Activated naive CD4-positive, alpha-beta T cell treated with anti-CD3 and anti-CD28 coated beads, Interleukin-2, amount 50 U/mL, for 16 hours (primary cell): ENCODE measurements around the gene LPCAT1.
"Not testable (repeated sequence)": the region's sequence is repeated elsewhere in the genome, so short reads cannot be mapped to it uniquely, and the experiment has no call there.

ENCODE experiments used
- DNase-seq: peaks from one replicate; pipeline ENCODE4 v3.0.0-alpha.2; 2020

LPCAT1 gene

GRCh38 chr5:1523793-1524480 is at the start of gene LPCAT1:
LPCAT1 (minus strand) TSS chr5:1523960; CDS start chr5:1523844, 116 bp downstream.
- DNase-seq = peak; percentile 77

DNA sequence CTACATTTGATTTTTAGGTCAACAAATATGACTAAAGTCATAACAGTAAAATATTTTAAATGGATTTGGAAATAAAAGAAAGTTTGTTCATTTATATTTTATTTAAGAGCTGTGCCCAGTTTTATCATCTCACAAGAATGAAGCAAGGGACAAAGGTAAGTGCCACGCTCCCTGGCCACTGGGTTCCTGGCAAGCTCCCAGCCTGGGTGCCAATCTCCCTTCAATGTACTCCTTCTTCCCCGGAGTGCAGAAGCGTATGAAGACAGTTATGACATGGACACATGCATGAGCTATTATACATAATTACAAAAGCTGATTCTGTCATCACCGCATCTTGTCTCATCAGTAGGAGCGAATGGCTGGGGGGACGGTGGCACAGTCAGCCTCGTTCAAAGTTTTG is 48.1 kb upstream of the LPCAT1 start:
- not testable (repeated sequence) for DNase-seq

DNA sequence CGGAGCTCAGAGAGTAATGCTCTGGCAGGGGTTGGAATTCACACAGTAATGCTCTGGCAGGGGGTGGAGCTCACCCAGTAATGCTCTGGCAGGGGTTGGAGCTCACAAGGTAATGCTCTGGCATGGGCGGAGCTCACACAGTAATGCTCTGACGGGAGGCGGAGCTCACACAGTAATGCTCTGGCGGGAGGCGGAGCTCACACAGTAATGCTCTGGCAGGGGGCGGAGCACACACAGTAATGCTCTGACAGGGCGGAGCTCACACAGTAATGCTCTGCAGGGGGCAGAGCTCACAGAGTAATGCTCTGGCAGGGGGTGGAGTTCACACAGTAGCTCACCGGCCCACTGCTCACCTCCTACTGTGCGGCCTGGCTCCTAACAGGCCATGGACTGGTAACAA is 47.2 kb upstream of the LPCAT1 start:
- no peak for DNase-seq

GRCh38 chr5:1568201-1568979 is 44.6 kb upstream of the LPCAT1 start:
- no peak for DNase-seq

GRCh38 chr5:1567527-1568200 is 43.9 kb upstream of the LPCAT1 start:
- not testable (repeated sequence) for DNase-seq

DNA sequence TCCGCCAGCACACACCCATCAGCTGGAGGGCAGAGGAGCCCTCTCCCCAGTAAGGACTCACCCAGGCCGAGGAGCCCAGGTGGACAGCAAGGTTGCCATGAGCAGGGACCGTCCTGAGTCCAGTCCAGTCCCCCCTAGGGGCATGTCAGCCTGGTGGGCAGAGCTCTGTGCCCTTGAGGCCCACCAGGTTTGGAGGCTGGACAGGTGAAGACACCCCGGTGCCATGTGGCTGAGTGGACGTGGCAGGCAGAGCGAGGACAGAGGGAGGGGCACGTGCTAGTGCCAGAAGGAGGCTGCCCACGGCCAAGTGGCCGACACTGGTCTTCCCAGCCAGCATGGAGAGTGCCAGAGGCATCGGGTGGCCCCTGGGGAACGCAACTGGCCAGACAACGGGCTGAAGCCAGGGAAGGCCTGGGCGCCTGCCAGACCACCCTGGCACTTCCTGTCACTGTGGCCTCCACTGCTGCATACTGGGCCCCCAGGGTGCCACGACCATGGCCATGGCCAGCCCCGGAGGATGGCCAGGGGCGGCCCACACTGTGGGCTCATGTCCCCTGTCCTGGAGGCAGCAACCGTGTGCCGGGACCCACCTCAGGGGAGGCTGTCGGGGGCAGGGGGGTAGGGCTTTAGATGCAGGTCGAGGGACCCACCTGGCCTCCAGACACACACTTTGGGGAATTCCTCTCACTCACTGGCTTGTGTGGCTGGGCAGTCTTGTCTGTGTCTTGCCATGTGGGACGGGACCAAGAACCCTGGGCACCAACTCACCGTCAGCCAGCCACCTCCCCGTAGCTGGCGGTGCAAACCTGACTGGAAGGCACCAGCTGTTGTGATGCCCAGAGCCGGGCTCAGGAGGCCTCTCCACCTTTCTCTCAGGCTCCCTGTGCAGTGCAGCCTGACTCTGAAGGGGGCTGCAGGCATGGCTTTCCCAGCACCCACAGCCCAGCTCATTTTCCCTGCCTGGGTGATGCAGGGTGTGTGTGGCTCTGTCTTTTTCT is 42.3 kb upstream of the LPCAT1 start:
- DNase-seq = no peak

- DNase-seq = no peak
Observed at GRCh38 chr5:1564824-1565736, 41.3 kb upstream of the LPCAT1 start.

- DNase-seq = no peak
Observed at GRCh38 chr5:1564182-1564748, 40.5 kb upstream of the LPCAT1 start.

DNA sequence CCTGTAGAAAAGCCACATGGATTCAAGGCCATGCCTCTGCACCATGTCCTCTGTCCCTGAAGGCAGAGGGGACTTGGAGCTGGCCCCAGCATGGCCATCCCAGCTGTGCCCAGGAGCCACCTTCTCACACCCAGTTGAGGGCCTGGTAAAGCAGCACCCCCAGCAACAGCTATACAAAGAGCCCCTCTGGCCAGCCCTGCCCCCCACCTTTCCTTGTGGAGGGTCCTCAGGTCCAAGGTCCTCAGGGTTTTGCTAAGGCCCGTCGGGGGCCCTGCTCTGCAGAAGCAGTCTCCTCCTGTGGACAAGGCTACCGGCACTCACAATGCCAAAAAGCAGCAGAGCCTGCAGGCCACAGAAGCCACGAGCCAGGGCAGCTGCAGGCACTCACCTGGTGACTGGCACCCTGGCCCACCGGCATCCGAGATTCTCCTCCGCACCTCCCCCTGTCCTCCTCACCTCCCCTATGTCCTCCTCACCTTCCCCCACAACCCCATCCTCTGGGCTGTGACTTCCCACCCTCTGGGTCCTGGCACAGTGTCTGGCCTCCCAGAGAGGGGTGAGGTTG is 39.9 kb upstream of the LPCAT1 start:
- no peak for DNase-seq

- DNase-seq = no peak
Observed at GRCh38 chr5:1563051-1563461, 39.3 kb upstream of the LPCAT1 start.

GRCh38 chr5:1562599-1562998 is 38.8 kb upstream of the LPCAT1 start:
- DNase-seq = no peak

- no peak for DNase-seq
Observed at GRCh38 chr5:1561402-1561929, 37.7 kb upstream of the LPCAT1 start.

DNA sequence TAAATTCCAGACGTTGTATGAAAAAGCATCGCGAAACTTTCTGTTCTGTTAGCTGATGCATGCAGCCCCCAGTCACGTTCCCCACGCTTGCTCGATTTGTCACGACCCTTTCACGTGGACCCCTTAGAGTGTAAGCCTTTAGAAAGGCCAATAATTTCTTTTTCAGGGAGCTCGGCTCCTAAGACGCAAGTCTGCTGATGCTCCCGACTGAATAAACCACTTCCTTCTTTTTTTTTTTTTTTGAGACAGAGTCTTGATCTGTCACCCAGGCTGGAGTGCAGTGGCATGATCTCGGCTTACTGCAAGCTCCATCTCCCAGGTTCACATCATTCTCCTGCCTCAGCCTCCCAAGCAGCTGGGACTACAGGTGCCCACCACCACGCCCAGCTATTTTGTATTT is 36.7 kb upstream of the LPCAT1 start:
- DNase-seq = not testable (repeated sequence)

DNA sequence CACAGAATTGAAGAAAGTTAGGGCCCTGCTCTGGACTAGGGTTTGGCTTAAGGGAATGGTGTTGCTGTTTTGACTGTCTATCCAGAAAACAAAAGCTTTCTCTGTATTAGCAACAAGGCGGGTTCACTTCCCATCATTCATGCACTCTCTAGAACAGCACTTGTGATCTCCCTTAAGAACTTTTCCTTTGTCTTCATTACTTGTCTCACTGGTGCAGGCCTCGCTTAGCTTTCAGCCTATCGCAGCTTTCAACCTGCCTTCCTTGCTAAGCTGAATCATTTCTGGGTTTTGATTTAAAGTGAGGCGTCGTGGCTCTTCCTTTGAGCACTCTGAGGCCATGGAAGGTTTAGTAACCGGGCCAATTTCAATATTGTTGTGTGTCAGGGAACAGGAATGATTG is 35.2 kb upstream of the LPCAT1 start:
- no peak for DNase-seq

- no peak for DNase-seq
Observed at GRCh38 chr5:1557114-1557873, 33.5 kb upstream of the LPCAT1 start.

DNA sequence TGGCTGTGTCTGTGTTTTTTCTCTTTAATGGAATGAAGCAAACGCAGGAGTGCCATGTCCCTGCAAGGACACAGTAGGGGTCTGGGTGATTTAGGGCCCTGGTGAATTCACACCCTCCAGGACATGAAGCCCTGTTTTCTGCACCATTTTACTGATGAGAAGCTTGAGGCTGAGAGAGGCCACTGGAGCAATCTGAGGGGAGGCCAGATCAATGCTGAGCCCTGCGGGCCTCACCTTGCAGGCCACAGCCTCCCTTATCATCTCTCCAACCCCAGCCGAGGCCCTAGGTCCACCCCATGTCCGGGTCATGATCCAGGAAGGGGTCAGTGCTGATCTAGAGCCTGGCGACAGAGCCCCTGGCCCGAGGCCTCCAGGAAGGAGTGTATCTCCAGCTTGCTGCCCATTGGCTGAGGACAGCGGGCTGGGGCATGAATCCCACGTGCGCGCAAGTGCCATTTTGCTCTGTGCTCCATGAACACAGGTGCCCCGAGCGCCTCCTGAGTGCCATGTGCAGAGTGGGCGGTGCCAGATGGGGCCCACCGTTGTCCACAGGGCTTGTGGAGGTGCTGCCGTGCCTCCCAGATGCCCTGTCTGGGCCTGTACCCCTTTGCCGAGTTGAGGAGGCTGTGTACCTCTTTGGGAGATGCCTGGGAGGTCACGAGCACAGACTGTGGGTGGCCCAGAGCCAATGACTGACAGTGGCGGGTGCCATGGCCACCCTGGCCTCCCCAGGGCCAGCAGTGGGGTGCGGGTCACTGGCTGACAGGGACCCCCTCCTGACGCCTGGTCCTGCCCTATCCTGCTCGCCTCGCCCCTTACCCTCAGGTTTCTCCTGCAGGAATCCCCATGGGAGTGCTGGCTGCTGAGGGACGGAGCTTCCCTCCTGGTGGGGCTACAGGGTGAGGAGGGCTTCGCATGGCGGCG is 32.3 kb upstream of the LPCAT1 start:
- DNase-seq = no peak

DNA sequence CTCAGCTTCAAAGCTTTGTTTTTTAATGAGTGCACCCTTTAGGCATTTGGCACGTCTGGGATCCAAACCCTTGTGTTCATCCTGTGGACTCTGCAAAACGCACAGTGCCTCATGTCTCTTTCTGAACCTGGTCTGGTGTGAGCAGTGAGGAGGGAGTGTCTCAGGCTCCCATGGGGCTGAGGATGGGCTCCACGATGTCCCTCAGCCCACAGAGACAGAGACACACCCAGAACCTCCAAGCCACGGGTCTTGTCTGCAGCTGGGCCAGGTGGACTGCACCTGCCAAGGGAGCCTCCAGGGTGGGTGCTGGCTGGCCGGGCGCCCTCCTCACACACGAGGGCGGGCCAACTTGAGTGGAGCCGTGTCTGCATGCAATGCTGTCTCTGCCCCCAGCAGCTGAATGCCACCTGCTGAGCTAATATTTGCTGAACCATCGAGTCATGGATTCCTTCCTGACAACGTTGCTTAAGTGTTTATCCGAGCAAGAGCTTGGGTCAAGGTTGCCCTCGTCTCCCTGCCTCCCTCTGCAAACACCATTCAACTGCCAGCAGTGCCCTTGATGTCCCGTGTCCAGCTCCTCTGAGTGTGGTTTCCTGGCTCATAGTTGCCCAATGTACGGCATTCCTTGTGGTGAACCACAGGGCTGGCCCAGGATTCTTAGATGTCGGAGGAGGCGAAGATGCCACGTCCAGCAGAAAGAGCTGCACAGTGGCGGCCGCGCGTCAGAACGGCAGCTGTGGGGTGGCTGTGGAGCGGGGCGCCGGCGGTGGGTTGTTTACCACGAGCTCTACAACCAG is 31.4 kb upstream of the LPCAT1 start:
- no peak for DNase-seq
